Loucy (cell line): Measurements from ENCODE around the gene FAM120B.

Experiments used
- H2AFZ ChIP-seq: fragments of 200-600 bp; sonication (generic); 2 replicates; pipeline ENCODE4 v1.6.0; 2016; ENCODE audit warnings: antibody characterized with exemption, mild to moderate bottlenecking, low read length, moderate library complexity
- H3F3A ChIP-seq: fragments of 200-600 bp; 2 replicates; pipeline ENCODE4 v1.6.0; 2016; ENCODE audit warnings: antibody characterized with exemption, low read depth, mild to moderate bottlenecking
- H3K27me3 ChIP-seq: fragments of 200-600 bp; sonication (generic); 2 replicates; pipeline ENCODE4 v1.6.1; 2014; ENCODE audit warnings: low read length, mild to moderate bottlenecking; ENCODE audit not compliant: insufficient read depth, poor library complexity, severe bottlenecking
- H3K36me3 ChIP-seq: fragments of 200-600 bp; sonication (generic); 2 replicates; pipeline ENCODE4 v1.6.1; 2016; ENCODE audit warnings: low read length; ENCODE audit not compliant: insufficient read depth
- H3K4me1 ChIP-seq: fragments of 200-600 bp; sonication (generic); 2 replicates; pipeline ENCODE4 v1.5.1; 2014; ENCODE audit warnings: low read length, mild to moderate bottlenecking; ENCODE audit not compliant: insufficient read depth, poor library complexity, severe bottlenecking
- H3K4me2 ChIP-seq: fragments of 200-600 bp; sonication (generic); 2 replicates; pipeline ENCODE4 v1.6.0; 2014; ENCODE audit warnings: antibody characterized with exemption, low read length, low read depth, mild to moderate bottlenecking; ENCODE audit not compliant: poor library complexity, severe bottlenecking
- H3K4me3 ChIP-seq: fragments of 200-600 bp; sonication (generic); 2 replicates; pipeline ENCODE4 v1.5.1; 2014; ENCODE audit warnings: low read length, mild to moderate bottlenecking, mixed read lengths; ENCODE audit not compliant: poor library complexity, severe bottlenecking
- H3K79me2 ChIP-seq: fragments of 200-600 bp; sonication (generic); 2 replicates; pipeline ENCODE4 v1.6.1; 2014; ENCODE audit warnings: low read length; ENCODE audit not compliant: insufficient read depth
- H3K9ac ChIP-seq: fragments of 200-600 bp; sonication (generic); 2 replicates; pipeline ENCODE4 v1.6.0; 2014; ENCODE audit warnings: mild to moderate bottlenecking, low read depth, low read length, moderate library complexity; ENCODE audit not compliant: poor library complexity, severe bottlenecking
- H3K9me2 ChIP-seq: fragments of 200-600 bp; sonication (generic); replicated peaks from 2 replicates; pipeline ENCODE4 v1.6.1; 2016; ENCODE audit warnings: low read depth, low read length, mixed read lengths
- H3K9me3 ChIP-seq: fragments of 200-600 bp; sonication (generic); 2 replicates; pipeline ENCODE4 v1.6.1; 2014; ENCODE audit warnings: mild to moderate bottlenecking, antibody characterized with exemption, low read length, low read depth; ENCODE audit not compliant: insufficient read depth
- H4K20me1 ChIP-seq: fragments of 200-600 bp; sonication (generic); 2 replicates; pipeline ENCODE4 v1.6.0; 2014; ENCODE audit warnings: antibody characterized with exemption, low read length, mild to moderate bottlenecking; ENCODE audit not compliant: insufficient read depth, poor library complexity, severe bottlenecking
- CTCF ChIP-seq: fragments of 200-600 bp; sonication (generic); conservative IDR thresholded peaks from 2 replicates; pipeline ENCODE4 v1.5.1; 2014; ENCODE audit warnings: mild to moderate bottlenecking, antibody characterized with exemption, low read length
- EZH2phosphoT487 ChIP-seq: fragments of 200-600 bp; IDR thresholded peaks from 2 replicates; pipeline ENCODE4 v1.6.1; 2018; ENCODE audit warnings: antibody characterized with exemption, mild to moderate bottlenecking, moderate library complexity, borderline replicate concordance

Gene FAM120B

GRCh38 chr6:170294298-170294730 is 12.2 kb upstream of the FAM120B start:
- peaks cover 27% of the 10 kb centered on the region for H3K4me1 ChIP-seq
- H3K27me3 ChIP-seq = no peaks in the 10 kb centered on the region
- TF ChIP-seq CTCF (no peak), EZH2phosphoT487 (no peak)
- H3K9me3 ChIP-seq = no peaks in the 10 kb centered on the region
- H3K9ac ChIP-seq = no peak overlapping the region
- H3K4me3 ChIP-seq = no peak overlapping the region
- no peaks in the 10 kb centered on the region for H3K9me2 ChIP-seq
- H3K79me2 ChIP-seq = no peaks in the 10 kb centered on the region
- no peaks in the 10 kb centered on the region for H3F3A ChIP-seq
- H4K20me1 ChIP-seq = no peaks in the 10 kb centered on the region
- no peaks in the 10 kb centered on the region for H3K36me3 ChIP-seq
- H3K4me2 ChIP-seq = peak overlapping the region; percentile 5
- H2AFZ ChIP-seq = no peak overlapping the region

- Histone ChIP-seq H4K20me1 (no peaks in the 10 kb centered on the region), H3K9me3 (no peaks in the 10 kb centered on the region), H3K4me2 (no peak overlapping the region), H2AFZ (no peak overlapping the region), H3K9me2 (no peaks in the 10 kb centered on the region), H3F3A (no peaks in the 10 kb centered on the region), H3K79me2 (no peaks in the 10 kb centered on the region), H3K9ac (no peak overlapping the region), H3K4me3 (no peak overlapping the region), H3K4me1 (peaks cover 33% of the 10 kb centered on the region), H3K36me3 (no peaks in the 10 kb centered on the region), H3K27me3 (no peaks in the 10 kb centered on the region)
- TF ChIP-seq CTCF (no peak), EZH2phosphoT487 (no peak)
Observed at GRCh38 chr6:170294813-170295509, 11.6 kb upstream of the FAM120B start.

GRCh38 chr6:170295510-170296422 is 10.8 kb upstream of the FAM120B start:
- Histone ChIP-seq H3K9me3 (no peaks in the 10 kb centered on the region), H3K9me2 (no peaks in the 10 kb centered on the region), H3K27me3 (no peaks in the 10 kb centered on the region), H4K20me1 (no peaks in the 10 kb centered on the region), H3K4me2 (no peak overlapping the region), H3F3A (no peaks in the 10 kb centered on the region), H3K4me3 (no peak overlapping the region), H3K36me3 (no peaks in the 10 kb centered on the region), H2AFZ (no peak overlapping the region), H3K79me2 (no peaks in the 10 kb centered on the region), H3K9ac (no peak overlapping the region), H3K4me1 (peaks cover 33% of the 10 kb centered on the region)
- TF ChIP-seq CTCF = no peak
- no peak for TF ChIP-seq EZH2phosphoT487
